ENCODE data around the gene RTN4RL1.

The RTN4RL1 gene

DNA sequence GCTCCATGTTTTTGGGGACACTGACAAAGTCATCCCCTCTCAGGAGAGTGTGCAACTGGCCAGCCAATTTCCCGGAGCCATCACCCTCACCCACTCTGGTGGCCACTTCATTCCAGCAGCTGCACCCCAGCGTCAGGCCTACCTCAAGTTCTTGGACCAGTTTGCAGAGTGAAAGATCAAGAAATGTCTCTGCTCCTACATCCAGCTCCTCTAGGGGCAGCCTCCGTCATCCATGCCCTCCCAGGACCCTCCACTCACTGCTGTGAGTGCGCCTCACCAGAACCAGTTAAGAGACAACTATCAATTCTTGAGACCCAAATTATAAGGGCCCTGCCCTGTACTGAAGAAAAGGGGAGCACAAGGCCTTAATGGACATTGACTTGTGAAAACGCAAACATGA is 17.8 kb upstream of the RTN4RL1 start:
- peak overlapping the region; percentile 87 for H3K4me3 ChIP-seq
- TF ChIP-seq, protein P1, sequence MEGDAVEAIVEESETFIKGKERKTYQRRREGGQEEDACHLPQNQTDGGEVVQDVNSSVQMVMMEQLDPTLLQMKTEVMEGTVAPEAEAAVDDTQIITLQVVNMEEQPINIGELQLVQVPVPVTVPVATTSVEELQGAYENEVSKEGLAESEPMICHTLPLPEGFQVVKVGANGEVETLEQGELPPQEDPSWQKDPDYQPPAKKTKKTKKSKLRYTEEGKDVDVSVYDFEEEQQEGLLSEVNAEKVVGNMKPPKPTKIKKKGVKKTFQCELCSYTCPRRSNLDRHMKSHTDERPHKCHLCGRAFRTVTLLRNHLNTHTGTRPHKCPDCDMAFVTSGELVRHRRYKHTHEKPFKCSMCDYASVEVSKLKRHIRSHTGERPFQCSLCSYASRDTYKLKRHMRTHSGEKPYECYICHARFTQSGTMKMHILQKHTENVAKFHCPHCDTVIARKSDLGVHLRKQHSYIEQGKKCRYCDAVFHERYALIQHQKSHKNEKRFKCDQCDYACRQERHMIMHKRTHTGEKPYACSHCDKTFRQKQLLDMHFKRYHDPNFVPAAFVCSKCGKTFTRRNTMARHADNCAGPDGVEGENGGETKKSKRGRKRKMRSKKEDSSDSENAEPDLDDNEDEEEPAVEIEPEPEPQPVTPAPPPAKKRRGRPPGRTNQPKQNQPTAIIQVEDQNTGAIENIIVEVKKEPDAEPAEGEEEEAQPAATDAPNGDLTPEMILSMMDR (IDR thresholded peaks at IDR 0.05) = no peak
- no peak for DNase-seq (ENCODE audit: low spot score)
- H3K27ac ChIP-seq = peak overlapping the region in 1 of 2 donors; percentile 97

DNA sequence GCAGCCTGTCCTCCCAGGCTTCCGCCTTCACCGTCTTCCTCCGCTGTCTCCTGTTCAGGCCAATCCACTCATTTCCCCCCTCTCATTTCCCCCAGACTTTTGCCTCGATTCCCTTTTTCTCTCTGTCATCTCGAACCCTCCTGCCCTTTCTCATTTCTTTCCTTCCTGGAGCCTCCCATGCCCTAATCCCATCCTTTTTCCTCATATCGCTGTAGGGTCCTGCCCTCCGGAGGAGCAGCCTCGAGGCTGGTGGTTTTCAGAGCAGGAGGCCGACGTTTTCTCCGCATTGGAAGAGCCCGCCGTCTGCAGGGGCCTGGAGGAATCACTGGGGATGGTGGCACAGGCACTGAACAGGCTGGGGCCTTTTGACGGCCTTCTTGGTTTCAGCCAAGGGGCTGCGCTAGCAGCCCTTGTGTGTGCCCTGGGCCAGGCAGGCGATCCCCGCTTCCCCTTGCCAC is 17.3 kb upstream of the RTN4RL1 start:
- TF ChIP-seq, protein P1 (IDR thresholded peaks at IDR 0.05) = no peak
- Histone ChIP-seq H3K27ac (peak overlapping the region; percentile 83 to 97), H3K4me3 (peak overlapping the region; percentile 87)
- DNase-seq (ENCODE audit: low spot score) = no peak

DNA sequence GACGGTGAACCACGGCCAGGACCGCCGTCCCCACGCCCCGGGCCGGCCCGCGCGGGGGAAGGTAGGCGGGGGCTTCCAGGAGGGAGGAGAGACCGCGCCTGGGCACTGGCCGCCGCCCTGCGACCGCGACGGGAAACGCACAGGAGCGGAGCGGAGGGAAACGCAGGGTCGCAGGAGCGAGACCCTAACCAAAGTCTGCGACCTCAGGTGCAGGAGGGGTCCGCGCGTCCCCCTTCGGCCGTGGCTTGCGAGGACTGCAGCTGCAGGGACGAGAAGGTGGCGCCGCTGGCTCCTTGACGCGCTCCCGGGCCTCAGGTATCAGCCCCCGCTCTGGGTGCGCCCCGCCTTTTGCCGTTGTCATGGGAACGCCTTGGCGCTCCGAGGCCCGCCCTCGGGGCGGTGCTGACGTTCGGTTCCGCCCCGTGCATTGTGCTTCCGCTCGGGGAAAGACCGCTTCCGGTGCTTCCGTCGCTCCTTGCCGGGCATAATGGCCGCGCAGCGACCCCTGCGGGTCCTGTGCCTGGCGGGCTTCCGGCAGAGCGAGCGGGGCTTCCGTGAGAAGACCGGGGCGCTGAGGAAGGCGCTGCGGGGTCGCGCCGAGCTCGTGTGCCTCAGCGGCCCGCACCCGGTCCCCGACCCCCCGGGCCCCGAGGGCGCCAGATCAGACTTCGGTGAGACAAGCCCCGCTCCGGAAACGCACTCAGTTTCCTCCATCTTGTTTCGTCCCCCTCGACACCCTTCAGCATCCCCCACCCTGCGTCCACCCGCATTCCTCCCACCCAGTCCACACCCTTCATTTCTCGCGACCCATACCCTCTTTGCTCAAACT is 16.6 kb upstream of the RTN4RL1 start, which contains the start of gene OVCA2:
Gene OVCA2 (plus strand): TSS at position 462 of the 829 bp plus-strand sequence. CDS start 26 bp downstream, at position 488.
- Histone ChIP-seq H3K4me3 (peak within 1 kb of the TSS; percentile 87), H3K27ac (peak within 1 kb of the TSS; percentile 83 to 97)
- TF ChIP-seq, protein P1 (IDR thresholded peaks at IDR 0.05) = peak; percentile 26
- peak; percentile 94 for DNase-seq (ENCODE audit: low spot score)

DNA sequence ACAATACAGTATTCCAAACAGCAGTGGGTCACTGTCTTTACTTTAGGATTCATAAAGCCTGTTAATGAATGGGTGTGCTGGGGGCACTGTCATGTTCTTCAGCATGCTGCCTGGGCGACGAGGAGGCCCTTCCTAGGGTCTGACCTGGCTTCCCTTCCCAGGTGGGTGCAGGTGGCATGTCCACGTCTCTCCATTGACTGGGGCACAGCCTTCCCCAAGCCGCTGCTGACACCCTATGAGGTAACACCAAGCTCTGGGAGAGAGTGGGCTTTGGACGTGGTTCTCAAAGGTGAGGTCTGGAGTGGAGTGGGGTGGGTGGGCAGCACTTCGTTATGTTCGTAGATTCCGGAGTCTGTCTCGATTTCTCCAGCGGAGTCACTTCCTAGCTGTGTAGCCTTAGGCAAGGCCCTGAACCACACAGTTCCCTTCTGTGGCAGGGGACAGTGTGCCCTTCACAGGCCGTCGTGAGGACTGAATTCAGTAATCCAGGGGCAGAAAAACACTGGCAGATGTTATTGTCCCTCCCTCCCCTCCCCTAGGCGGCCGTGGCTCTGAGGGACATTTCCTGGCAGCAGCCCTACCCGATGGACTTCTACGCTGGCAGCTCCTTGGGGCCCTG is 15.9 kb upstream of the RTN4RL1 start:
- Histone ChIP-seq H3K27ac (peak overlapping the region; percentile 83 to 97), H3K4me3 (peak overlapping the region; percentile 87)
- no peak for DNase-seq (ENCODE audit: low spot score)
- TF ChIP-seq, protein P1 (IDR thresholded peaks at IDR 0.05) = no peak

DNA sequence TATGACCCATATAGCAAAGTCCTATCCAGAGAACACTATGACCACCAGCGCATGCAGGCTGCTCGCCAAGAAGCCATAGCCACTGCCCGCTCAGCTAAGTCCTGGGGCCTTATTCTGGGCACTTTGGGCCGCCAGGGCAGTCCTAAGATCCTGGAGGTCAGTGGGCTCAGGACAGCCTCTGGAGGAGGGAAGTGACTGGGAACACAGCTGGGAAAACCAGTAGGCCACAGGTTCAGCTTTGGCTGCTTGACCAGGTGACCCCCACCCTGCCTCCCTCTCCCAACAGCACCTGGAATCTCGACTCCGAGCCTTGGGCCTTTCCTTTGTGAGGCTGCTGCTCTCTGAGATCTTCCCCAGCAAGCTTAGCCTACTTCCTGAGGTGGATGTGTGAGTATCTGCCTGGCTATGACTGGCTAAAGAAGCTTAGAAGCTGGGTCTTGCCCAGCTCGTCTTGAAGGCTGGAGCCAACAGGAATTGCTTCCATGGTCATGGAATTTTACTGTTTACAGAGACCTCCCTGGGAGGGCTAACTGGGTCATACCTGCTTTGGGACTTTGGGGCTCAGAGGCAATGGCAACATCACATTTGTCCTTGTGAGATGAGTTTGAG is 15.2 kb upstream of the RTN4RL1 start:
- TF ChIP-seq, protein P1 (IDR thresholded peaks at IDR 0.05) = no peak
- no peak for DNase-seq (ENCODE audit: low spot score)
- Histone ChIP-seq H3K27ac (no peak overlapping the region), H3K4me3 (no peak overlapping the region)

DNA sequence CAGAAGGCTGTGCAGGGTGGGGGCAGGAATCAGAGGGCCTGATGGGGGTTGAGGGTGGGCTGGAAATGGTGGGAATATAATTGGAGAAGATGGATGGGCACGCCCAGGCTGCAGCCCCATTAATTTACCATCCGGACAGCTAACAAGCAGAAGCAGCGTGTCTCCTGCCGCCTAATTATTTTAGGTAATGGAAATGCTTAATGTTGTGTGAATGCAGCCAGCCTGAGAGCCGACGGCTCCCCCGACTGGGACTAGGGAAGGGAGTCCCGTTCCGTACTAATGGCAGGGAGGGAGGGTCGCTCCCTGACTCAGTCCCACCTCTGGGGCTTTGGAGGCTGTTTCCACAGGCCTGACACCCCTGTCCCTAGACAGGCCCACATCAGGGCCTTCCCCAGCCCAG is 12.0 kb upstream of the RTN4RL1 start:
- no peak for DNase-seq (ENCODE audit: low spot score)
- Histone ChIP-seq H3K4me3 (no peak overlapping the region), H3K27ac (no peak overlapping the region)
- TF ChIP-seq, protein P1 (IDR thresholded peaks at IDR 0.05) = no peak

Measured in coronary artery (tissue), 2 donors.